Daoy (cell line): ENCODE data around the gene CSK. TPM values are rescaled to one million over a fixed set of nuclear protein-coding genes. Genes with fewer than 3 reads are reported as not detected.

ENCODE experiments used
- DNase-seq: peaks from one replicate; pipeline ENCODE4 v3.0.0-alpha.2; 2015; ENCODE audit warnings: low read depth
- total RNA-seq: library from RNA; depleted of rRNA; stranded (reverse); fragments of >200 nt; shearing (Covaris generic); gene quantifications from 2 replicates; pipeline ENCODE4 v1.2.3, GENCODE V29; 2014

Gene CSK
- total RNA-seq, 1 experiment from 2014 or later = 26.9 TPM

- peak; percentile 32 for DNase-seq
Measured at GRCh38 chr15:74826364-74826819, 44.5 kb downstream of the CSK start, which contains the start of gene CPLX3. CPLX3 (plus strand) TSS chr15:74826627; CDS start chr15:74826704, 77 bp downstream.

DNA sequence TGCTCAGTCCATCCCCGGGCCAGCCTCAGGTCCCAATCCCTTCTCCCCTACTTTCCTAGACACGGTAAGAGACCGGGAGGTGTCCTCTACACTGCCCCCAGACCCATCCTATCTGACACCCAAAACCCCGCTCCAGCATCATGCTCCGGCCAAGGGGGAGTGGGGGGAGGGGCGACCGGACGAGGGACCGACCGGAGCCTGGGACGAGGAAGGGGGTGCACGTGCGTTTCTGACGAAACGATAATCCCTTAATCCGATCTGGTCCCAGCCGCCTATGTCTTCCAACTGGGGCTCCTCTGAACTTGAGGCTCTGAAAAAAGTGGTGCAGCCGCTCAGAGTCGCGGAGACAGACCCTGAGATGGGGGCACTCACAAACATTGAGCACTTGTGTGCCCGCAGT, 45.0 kb downstream of the CSK start:
- no peak for DNase-seq

- no peak for DNase-seq
Measured at GRCh38 chr15:74827614-74828013, 45.7 kb downstream of the CSK start.

GRCh38 chr15:74828835-74829234, 47.0 kb downstream of the CSK start:
- no peak for DNase-seq

DNA sequence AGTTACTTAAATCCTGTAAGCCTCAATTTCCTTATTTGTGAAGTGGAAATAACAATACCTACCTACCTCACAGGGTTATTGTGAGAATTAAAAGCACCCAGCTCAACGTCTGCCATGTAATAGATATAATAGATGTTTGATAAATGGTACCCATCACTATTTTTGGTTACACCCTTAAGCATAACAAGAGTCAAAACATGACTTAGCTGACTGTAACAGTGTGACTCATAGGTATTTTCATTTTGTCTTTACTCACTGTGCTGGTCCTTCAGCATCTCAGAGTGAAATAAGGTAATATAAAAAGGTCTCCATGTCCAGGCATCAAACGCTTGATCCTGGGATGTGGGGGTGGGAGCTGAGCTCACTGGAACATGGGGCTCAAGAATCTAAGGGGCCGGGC, 47.6 kb downstream of the CSK start:
- no peak for DNase-seq

DNA sequence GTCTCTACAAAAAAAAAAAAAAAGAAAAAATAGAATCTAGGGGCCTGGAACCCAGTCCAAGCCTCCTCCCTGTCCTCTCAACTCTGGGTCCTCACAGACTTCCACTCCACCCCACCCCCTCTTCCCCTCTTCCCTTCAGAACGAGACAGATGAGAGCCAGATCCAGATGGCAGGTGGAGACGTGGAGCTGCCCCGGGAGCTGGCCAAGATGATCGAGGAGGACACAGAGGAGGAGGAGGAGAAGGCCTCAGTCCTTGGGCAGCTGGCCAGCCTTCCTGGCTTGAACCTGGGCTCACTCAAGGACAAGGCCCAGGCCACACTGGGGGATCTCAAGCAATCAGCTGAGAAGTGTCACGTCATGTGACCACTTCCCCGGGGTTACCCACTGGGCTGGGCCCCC, 48.1 kb downstream of the CSK start:
- DNase-seq = no peak

DNA sequence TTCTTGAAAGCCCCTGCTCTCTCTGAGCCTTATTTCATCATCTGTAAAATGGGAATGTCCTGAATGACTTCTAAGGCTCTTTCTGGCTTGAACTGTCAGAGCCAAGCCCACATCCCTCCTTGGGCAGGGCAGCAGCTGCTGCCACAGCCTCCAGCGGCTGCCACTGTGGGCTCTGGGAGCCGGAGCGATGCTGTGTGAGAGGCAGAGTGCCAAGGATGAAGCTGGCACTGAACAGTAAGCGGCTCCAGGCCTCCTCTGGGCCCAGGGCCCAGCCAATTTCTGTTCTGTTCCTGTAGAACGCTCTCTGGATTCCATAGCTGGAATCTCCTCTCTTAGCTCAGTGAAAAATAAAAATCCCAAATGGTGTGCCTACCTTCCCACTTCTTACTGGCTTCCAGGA, 49.0 kb downstream of the CSK start:
- no peak for DNase-seq

DNA sequence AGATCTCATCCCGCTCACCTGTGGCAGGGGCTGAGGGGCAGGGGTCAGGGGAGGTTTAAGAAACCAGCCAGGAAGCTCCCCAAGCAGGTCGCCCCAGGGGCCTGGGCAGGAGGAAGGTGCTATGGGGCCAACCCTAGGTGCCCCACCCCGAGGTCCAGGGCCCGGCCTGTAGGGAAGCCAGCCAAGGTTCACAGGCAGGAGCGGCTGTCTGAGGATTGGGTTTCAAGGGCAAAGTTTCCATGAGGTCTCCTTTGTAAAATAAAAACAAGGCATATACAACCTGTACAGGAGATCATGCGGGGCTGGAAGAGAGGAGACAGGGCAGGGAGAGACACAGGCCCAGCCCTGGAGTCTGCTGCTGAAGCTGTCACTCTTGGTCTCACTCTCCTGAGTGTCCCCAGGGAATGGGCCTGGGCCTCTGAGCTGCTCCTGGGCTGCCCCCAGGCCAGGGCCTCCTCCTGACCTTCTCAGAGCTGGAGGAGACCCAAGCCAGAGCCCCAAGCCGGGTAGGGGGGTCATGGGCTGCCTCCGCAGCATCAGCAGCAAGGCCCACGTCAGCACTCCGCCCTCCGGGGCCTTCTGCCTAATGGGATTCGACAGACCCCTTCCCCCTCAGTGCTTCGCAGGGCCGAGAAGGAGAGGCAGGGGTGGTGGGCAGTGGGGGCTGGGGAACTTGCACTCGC, 50.1 kb downstream of the CSK start:
- DNase-seq = no peak

DNA sequence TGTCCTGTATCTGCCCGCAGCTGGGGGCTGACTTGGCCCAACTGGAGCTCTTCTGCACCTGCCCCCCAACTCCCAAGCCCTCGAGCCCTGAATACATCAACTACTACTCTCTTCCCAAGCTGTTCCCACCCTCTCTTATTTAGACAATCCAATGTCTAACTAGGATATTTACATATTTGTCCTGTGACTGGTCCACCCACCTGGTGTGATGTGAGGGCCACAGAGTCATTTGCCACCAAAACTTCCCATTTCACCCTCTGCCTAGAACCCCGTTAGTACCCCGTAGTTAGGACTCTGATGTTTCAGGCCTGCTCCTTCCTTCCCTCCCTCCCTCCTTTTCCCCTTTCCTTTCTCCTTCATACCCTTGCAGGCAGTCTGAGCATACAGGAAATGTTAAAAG, 50.9 kb downstream of the CSK start:
- no peak for DNase-seq

DNA sequence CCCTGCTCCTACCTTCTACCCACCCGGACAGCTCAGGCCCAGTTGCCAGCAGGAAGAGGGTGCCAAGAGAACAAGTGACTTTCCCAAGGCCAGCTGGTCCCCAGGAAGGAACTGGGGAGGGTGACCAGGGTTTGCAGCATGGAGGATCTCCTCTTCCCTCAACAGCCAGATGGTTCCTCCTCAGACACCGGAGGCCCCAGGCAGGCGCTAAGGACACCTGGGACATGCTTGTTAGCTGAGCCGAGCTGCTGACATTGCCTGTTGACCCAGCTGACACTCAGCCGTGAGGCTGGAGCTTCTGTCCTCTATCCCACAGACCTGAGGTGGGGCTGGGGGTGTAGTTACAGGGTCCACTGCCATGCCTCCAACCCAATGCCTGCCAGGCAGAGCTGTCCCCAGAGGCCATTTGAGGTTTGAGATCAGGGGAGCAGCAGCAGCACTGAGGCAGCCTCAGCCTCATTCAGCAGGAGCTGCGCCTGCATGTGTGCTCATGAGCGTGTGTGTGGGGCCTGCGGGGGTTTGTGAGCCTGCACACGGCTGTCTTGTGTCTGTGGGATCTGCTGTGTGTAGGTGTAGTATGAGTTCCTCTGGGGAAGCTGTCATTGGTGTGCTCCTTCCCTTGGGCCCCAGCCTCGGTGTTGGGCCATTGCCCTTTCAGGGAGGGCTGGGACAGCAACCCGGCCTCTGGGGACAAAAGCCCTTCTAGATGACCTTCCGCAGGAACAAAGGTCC, 51.7 kb downstream of the CSK start:
- no peak for DNase-seq

- DNase-seq = peak; percentile 77
Measured at GRCh38 chr15:74835312-74835823, 53.5 kb downstream of the CSK start.

GRCh38 chr15:74836846-74837245, 55.0 kb downstream of the CSK start:
- DNase-seq = no peak

- no peak for DNase-seq
Measured at GRCh38 chr15:74837482-74838136, 55.7 kb downstream of the CSK start.

GRCh38 chr15:74838137-74838516, 56.2 kb downstream of the CSK start:
- DNase-seq = no peak

- DNase-seq = no peak
Measured at GRCh38 chr15:74838746-74839525, 57.1 kb downstream of the CSK start.

GRCh38 chr15:74839526-74840395, 57.9 kb downstream of the CSK start:
- no peak for DNase-seq

DNA sequence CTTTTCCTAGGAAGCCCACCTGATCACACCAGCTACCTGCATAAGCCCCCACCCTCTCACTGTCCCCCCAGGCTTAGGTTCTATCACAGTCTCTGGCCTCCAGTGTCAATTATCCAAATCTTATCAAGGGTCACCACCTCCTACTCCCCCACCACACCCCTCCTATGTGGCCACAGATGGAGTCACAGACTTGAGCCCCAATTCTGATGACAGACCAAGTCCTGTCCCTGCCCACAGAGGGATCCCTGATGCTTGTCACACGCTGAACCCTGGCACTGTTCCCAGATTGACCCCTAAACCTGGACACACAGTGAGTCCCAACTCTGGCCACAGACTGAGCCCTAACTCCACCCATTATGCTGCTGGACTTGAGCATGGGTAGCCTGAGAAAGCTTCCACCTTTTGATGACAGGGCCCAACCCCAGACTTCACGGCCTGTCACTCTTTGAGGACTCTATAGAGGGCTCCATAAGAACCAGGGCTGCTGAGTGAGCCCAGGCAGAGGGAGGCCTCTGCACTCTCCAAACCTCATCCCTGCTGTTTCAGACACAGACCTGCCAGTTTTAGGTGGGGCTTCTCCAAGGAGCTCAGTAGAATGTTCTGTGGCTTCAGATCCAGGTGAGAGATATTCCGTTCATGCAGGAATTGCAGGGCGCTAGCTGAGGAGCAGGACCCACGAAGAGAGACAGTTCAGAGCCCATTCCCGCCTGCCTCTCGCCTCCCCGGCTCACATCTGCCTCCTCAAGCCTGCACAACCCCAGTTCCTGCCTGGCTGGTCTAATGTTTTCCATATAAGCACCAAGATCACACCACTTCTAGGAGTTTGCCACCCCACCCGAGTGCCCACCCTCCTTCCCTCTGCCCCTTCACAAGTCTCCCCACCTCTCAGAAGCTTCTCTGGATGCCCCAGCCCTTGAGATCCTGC, 59.2 kb downstream of the CSK start:
- DNase-seq = no peak

DNA sequence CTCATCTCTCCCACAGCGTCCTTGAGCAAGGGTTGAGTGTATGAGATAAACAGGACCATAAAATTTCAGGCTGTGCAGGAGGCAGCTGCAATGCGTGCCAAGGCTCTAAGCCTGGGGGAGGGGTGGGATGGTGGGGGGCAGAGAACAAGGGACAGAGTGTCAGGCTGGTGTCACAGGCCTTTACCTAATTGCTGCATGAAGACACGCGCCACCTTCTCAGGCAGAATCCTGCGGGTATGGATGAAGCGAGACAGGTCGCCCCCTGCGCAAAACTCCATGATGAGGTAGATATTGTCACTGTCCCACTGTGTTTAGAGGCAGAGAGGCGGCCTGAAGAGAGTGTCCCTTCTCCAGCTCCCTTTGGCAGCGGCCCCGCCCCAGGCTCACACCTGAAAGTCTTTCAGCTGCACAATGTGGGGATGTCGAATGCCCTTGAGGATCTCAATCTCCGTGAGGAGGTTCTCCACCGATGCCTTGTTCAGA, 60.1 kb downstream of the CSK start:
- DNase-seq = no peak
